Upper lobe of left lung (tissue), 6 donors: Measurements from ENCODE around the gene LRRC53. TPM values are rescaled to one million over a fixed set of nuclear protein-coding genes. Genes with fewer than 3 reads are reported as not detected.

Source experiments
- ATAC-seq, 2 donors: fragments of 200-7000 bp; cut with Tn5 transposase; one replicate each; pipeline ENCODE4 v1.9.1; 2022; ENCODE audit warnings: mild to moderate bottlenecking in 2 of 2, moderate library complexity in 2 of 2; ENCODE audit not compliant: low FRiP score in 2 of 2
- DNase-seq, 2 donors: peaks; one replicate each; pipeline ENCODE4 v3.0.0-alpha.2; 2019 to 2020
- H3K27ac ChIP-seq, 4 donors: fragments of 200-600 bp; sonication (generic); one replicate each; pipeline ENCODE4 v1.5.1; 2016 to 2019
- H3K27me3 ChIP-seq, 4 donors: fragments of 200-600 bp; sonication (generic); one replicate each; pipeline ENCODE4 v1.5.1; 2017 to 2019
- H3K36me3 ChIP-seq, 4 donors: fragments of 200-600 bp; sonication (generic); one replicate each; pipeline ENCODE4 v1.5.1; 2016 to 2019
- H3K4me1 ChIP-seq, 4 donors: fragments of 200-600 bp; sonication (generic); one replicate each; pipeline ENCODE4 v1.5.1; 2018 to 2019
- H3K4me3 ChIP-seq, 4 donors: fragments of 200-600 bp; sonication (generic); one replicate each; pipeline ENCODE4 v1.5.1; 2017 to 2019; ENCODE audit warnings: mild to moderate bottlenecking in 2 of 4, moderate library complexity in 1 of 4
- H3K9me3 ChIP-seq, 4 donors: fragments of 200-600 bp; sonication (generic); one replicate each; pipeline ENCODE4 v1.5.1; 2018 to 2019
- EP300 ChIP-seq, 4 donors: sonication (generic); formaldehyde crosslinking; IDR thresholded peaks; one replicate each; pipeline ENCODE4 v1.5.1; 2017; ENCODE audit warnings: antibody characterized with exemption in 4 of 4, control low read depth in 2 of 4
- POLR2A ChIP-seq, 4 donors: fragments of 450-650 bp; IDR thresholded peaks; one replicate each; pipeline ENCODE4 v1.5.1; 2016 to 2017; ENCODE audit warnings: antibody characterized with exemption in 4 of 4, mild to moderate bottlenecking in 2 of 4
- POLR2AphosphoS5 ChIP-seq, 2 donors: sonication (generic); formaldehyde crosslinking; IDR thresholded peaks; one replicate each; pipeline ENCODE4 v1.5.1; 2017; ENCODE audit warnings: antibody characterized with exemption in 2 of 2
- WGBS, 2 donors: methylation state at CpG; one replicate each; pipeline ENCODE4 v1.1.5; 2017 to 2018; 5-methylcytosine and 5-hydroxymethylcytosine counted together
- total RNA-seq, 6 donors: library from RNA; depleted of rRNA in 4 of 6; stranded (reverse); fragments of >200 nt in 4 of 6; gene quantifications; one replicate each; pipeline versions ENCODE4 v1.1.0 to v1.2.1, GENCODE V29; 2016 to 2021
- TF ChIP-seq, protein P1 (sequence below), 6 experiments: fragments of 450-650 bp in 4 of 6; fragments of 200-600 bp in 2 of 6; sonication (generic) in 2 of 6; IDR thresholded peaks; one replicate each; pipeline ENCODE4 v1.5.1; 2016 to 2019; ENCODE audit warnings: antibody characterized with exemption in 6 of 6
- donor health status: DM: no; HTN: no; CAD: no; lungs with moderate emphysema.
- donor health status: DM: no; HTN: yes; CAD: no; lungs with severe emphysema.

The LRRC53 gene
- total RNA-seq, 6 donors from 2014 or later, result not detected

DNA sequence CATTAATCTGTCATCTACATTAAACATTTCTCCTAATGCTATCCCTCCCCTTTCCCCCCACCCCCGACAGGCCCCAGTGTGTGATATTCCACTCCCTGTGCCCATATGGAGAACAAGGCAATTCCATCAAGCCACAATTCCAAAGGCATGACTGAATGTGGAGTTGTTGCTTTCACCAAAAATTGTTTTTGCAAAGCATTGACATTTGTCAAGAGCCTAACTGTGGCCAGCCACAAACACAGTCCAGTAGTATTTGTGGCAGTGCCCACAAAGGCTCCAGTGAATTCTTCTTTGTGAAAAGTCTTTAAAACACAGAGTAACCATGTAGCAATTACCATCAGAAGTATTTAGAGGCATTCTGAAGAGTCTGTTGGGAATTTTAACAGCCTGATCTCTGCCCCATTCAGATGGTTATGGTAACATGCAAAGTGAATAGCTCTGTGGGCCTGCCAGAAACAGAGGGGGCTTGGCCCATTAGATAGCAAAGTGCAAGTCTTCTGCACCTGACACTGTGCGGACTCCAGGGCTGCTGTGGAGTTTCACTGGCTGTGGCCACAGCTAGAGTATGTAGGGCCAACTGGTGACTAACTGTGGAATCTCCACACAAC lies 11.6 kb upstream of the LRRC53 start:
- Histone ChIP-seq H3K27me3 (no peaks in the 10 kb centered on the region), H3K9me3 (no peaks in the 10 kb centered on the region), H3K4me3 (no peak overlapping the region), H3K36me3 (no peaks in the 10 kb centered on the region), H3K4me1 (no peaks in the 10 kb centered on the region), H3K27ac (no peak overlapping the region)
- WGBS, 2 donors, result 73 to 79% methylated on average over 2 of the region's 2 CpGs
- no peak for TF ChIP-seq POLR2A (IDR thresholded peaks at IDR 0.05)
- TF ChIP-seq EP300 (IDR thresholded peaks at IDR 0.05), result no peak
- TF ChIP-seq, protein P1, sequence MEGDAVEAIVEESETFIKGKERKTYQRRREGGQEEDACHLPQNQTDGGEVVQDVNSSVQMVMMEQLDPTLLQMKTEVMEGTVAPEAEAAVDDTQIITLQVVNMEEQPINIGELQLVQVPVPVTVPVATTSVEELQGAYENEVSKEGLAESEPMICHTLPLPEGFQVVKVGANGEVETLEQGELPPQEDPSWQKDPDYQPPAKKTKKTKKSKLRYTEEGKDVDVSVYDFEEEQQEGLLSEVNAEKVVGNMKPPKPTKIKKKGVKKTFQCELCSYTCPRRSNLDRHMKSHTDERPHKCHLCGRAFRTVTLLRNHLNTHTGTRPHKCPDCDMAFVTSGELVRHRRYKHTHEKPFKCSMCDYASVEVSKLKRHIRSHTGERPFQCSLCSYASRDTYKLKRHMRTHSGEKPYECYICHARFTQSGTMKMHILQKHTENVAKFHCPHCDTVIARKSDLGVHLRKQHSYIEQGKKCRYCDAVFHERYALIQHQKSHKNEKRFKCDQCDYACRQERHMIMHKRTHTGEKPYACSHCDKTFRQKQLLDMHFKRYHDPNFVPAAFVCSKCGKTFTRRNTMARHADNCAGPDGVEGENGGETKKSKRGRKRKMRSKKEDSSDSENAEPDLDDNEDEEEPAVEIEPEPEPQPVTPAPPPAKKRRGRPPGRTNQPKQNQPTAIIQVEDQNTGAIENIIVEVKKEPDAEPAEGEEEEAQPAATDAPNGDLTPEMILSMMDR (IDR thresholded peaks at IDR 0.05), result no peak
- no peak for TF ChIP-seq POLR2AphosphoS5 (IDR thresholded peaks at IDR 0.05)
- ATAC-seq, result no peak
- DNase-seq, result no peak

DNA sequence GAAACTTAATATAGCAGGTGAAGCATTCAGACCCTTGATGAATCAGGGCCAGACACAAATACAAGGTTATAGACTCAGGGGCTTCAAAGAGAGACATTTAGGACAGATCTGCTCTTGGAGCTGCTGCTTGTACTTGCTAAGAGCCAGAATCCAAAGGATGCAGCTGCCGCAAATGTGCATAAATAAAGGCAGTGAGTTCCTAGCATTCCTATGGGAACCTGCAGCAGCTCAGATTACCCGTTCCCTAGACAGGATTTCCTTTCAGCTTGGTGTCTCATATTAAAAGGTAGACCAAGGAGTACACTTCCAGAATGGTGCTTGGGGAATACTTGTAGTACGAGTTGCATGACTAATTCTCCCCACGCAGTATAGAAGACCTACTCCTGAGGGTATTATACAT lies 9.7 kb upstream of the LRRC53 start:
- TF ChIP-seq, protein P1 (IDR thresholded peaks at IDR 0.05), result no peak
- TF ChIP-seq EP300 (IDR thresholded peaks at IDR 0.05) (no peak), POLR2AphosphoS5 (IDR thresholded peaks at IDR 0.05) (no peak), POLR2A (IDR thresholded peaks at IDR 0.05) (no peak)
- H3K4me1 ChIP-seq, result no peaks in the 10 kb centered on the region
- H3K9me3 ChIP-seq, result no peaks in the 10 kb centered on the region
- DNase-seq (no peak), ATAC-seq (no peak)
- WGBS, 2 donors, result 17 to 31% methylated on average over 4 of the region's 4 CpGs
- no peak overlapping the region for H3K4me3 ChIP-seq
- H3K27ac ChIP-seq, result no peak overlapping the region
- no peaks in the 10 kb centered on the region for H3K36me3 ChIP-seq
- H3K27me3 ChIP-seq, result no peaks in the 10 kb centered on the region

DNA sequence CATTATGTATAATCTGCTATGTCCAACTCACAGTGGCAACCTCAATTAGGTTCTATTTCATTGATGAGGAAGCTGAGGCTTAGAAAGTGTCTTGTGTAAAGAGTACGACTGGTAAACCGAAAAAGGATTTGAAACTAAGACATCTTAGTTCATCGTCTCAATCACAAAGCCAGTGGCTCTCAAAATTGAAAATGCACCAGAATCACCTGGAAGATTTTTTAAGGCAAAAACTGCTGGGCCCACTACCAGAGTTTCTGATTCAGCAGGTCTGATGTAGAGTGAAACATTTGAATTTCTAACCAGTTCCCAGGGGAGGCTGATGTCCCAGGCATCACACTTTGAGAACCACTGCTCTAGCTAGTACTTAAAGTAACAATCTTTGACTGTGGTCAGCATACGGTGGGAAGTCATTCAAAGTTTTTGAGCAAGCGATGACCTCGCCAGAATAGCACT lies 5.2 kb upstream of the LRRC53 start:
- H3K27me3 ChIP-seq, result no peaks in the 10 kb centered on the region

DNA sequence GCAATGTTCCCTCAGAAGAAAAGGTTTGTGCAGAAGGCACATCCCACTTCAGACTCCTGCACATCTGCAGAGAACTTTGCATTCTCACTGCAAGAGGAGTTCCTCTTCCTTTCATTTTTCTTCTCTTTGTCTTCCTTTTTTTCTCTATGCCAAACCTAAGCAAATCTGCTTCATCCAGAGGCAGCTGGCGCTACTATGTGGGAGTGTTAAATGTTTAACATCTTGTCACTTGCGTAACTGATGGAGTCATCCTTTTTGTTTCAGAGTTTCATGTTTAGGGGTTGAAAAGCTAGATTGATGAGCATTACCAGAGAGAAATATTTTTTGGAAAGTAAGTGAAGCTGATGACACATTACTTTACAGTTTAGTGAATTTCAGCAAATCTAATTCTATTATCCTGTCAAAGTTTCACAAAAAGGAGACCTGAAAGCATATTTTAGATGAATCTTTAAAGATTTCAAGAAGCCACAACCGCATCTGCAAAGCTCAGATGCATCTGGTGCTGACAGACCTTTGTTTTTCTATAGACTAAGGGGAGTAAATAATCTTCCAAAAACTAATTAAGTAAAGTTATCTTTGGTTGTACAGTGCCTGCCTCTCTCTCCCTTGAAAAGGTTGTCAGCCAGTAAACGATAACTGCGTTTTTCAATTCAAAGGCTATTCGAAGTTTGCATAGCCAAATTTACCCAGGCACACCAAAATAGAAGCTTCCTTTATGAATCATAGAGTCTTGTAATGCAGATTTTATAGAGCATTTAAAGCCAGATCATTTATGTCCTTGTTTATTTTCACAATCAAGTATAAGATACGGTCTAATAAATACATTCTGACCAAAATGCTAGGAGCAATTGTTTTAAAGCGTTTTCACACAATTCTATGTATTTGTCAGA lies 1.2 kb upstream of the LRRC53 start:
- ATAC-seq (no peak), DNase-seq (no peak)
- H3K4me1 ChIP-seq, result no peaks in the 10 kb centered on the region
- TF ChIP-seq, protein P1 (IDR thresholded peaks at IDR 0.05), result no peak
- no peak for TF ChIP-seq POLR2A (IDR thresholded peaks at IDR 0.05)
- TF ChIP-seq POLR2AphosphoS5 (IDR thresholded peaks at IDR 0.05), result no peak
- no peak for TF ChIP-seq EP300 (IDR thresholded peaks at IDR 0.05)
- no peaks in the 10 kb centered on the region for H3K36me3 ChIP-seq
- H3K27me3 ChIP-seq, result no peaks in the 10 kb centered on the region
- WGBS, 2 donors, result 62 to 69% methylated on average over 8 of the region's 8 CpGs
- H3K27ac ChIP-seq, result no peak overlapping the region
- H3K4me3 ChIP-seq, result no peak overlapping the region
- no peaks in the 10 kb centered on the region for H3K9me3 ChIP-seq

More for the DNA sequence above, 5.2 kb upstream of the LRRC53 start:
- 77 to 87% methylated on average over 6 of the region's 6 CpGs for WGBS, 2 donors
- no peak overlapping the region for H3K27ac ChIP-seq
- no peak overlapping the region for H3K4me3 ChIP-seq
- no peaks in the 10 kb centered on the region for H3K4me1 ChIP-seq
- DNase-seq (no peak), ATAC-seq (no peak)
- H3K9me3 ChIP-seq, result no peaks in the 10 kb centered on the region
- TF ChIP-seq, protein P1 (IDR thresholded peaks at IDR 0.05), result no peak
- TF ChIP-seq POLR2A (IDR thresholded peaks at IDR 0.05), result no peak
- no peak for TF ChIP-seq EP300 (IDR thresholded peaks at IDR 0.05)
- TF ChIP-seq POLR2AphosphoS5 (IDR thresholded peaks at IDR 0.05), result no peak
- no peaks in the 10 kb centered on the region for H3K36me3 ChIP-seq
